ENCODE data around the gene PRLR. TPM values are rescaled to one million over a fixed set of nuclear protein-coding genes. Genes with fewer than 3 reads are reported as not detected.

PRLR gene
- total and polyA plus RNA-seq, 2 of the 13 experiments (the other 11 are each of a cell fraction or from before 2014, with no cell fraction given), result 12.2 to 13.3 TPM

DNA sequence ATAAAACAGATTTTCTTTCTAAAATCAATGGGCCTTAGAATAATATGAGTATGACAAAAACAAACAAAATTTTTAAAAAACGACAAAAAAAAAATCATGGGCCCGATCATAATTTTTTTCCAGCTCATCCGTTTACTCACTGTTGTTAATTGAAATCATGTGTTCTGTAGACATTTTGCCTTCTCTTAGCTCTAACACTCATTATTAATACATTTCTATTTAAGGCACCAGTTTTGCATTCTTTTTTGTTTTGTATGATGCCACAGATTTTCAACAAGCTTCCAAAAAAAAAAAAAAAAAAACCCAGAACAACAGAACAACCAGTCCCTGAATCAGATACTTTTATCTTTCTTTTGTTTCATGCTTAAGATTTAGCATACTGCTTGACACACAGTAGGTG is 86.4 kb downstream of the PRLR start:
- Histone ChIP-seq H4K20me1 (ENCODE audit: insufficient read depth, low read length) (no peaks in the 10 kb centered on the region), H3K27ac (ENCODE audit: extremely low read length, insufficient read depth, low read length) (no peak overlapping the region), H3K79me2 (ENCODE audit: insufficient read depth, low read length) (no peaks in the 10 kb centered on the region), H3K4me3 (replicated peaks in 1 of 3; ENCODE audit: insufficient read depth in 1 of 3, low read depth in 2 of 3, low read length in 3 of 3) (no peak overlapping the region), H2AFZ (ENCODE audit: low read length) (no peak overlapping the region), H3K9me3 (ENCODE audit: low read length) (no peaks in the 10 kb centered on the region), H3K4me1 (ENCODE audit: insufficient read depth, low read length) (no peaks in the 10 kb centered on the region), H3K27me3 (ENCODE audit: control insufficient read depth in 1 of 2, insufficient read depth in 2 of 2, low read length in 2 of 2) (no peaks in the 10 kb centered on the region), H3K4me2 (ENCODE audit: low read depth, low read length) (no peak overlapping the region), H3K9ac (ENCODE audit: insufficient read depth, low read depth, low read length) (no peak overlapping the region), H3K36me3 (replicated peaks in 1 of 2; ENCODE audit: control insufficient read depth in 1 of 2, insufficient read depth in 2 of 2, low read length in 2 of 2) (no peaks in the 10 kb centered on the region)
- TF ChIP-seq ZNF558 (CRISPR knock-in tag; IDR thresholded peaks at IDR 0.05; ENCODE audit: borderline replicate concordance) (no peak), SCMH1 (CRISPR knock-in tag; IDR thresholded peaks at IDR 0.05; ENCODE audit: borderline replicate concordance) (no peak), POLR2AphosphoS2 (IDR thresholded peaks at IDR 0.05; ENCODE audit: low read depth, low read length) (no peak), ZNF569 (CRISPR knock-in tag; IDR thresholded peaks at IDR 0.05; ENCODE audit: borderline replicate concordance) (no peak), KLF15 (CRISPR knock-in tag; IDR thresholded peaks at IDR 0.05; ENCODE audit: borderline replicate concordance) (no peak), ZNF10 (CRISPR knock-in tag; IDR thresholded peaks at IDR 0.05; ENCODE audit: borderline replicate concordance, low read depth) (no peak), ZNF484 (CRISPR knock-in tag; IDR thresholded peaks at IDR 0.05; ENCODE audit: borderline replicate concordance, low read depth) (no peak), ZNF720 (CRISPR knock-in tag; IDR thresholded peaks at IDR 0.05) (no peak)
- TF ChIP-seq, protein P1, sequence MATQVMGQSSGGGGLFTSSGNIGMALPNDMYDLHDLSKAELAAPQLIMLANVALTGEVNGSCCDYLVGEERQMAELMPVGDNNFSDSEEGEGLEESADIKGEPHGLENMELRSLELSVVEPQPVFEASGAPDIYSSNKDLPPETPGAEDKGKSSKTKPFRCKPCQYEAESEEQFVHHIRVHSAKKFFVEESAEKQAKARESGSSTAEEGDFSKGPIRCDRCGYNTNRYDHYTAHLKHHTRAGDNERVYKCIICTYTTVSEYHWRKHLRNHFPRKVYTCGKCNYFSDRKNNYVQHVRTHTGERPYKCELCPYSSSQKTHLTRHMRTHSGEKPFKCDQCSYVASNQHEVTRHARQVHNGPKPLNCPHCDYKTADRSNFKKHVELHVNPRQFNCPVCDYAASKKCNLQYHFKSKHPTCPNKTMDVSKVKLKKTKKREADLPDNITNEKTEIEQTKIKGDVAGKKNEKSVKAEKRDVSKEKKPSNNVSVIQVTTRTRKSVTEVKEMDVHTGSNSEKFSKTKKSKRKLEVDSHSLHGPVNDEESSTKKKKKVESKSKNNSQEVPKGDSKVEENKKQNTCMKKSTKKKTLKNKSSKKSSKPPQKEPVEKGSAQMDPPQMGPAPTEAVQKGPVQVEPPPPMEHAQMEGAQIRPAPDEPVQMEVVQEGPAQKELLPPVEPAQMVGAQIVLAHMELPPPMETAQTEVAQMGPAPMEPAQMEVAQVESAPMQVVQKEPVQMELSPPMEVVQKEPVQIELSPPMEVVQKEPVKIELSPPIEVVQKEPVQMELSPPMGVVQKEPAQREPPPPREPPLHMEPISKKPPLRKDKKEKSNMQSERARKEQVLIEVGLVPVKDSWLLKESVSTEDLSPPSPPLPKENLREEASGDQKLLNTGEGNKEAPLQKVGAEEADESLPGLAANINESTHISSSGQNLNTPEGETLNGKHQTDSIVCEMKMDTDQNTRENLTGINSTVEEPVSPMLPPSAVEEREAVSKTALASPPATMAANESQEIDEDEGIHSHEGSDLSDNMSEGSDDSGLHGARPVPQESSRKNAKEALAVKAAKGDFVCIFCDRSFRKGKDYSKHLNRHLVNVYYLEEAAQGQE (IDR thresholded peaks at IDR 0.05; ENCODE audit: borderline replicate concordance in 1 of 2, low read depth in 1 of 2, low read length in 2 of 2), result no peak
- ChIA-PET POLR2A (no interaction called here), CTCF (ENCODE audit: low intra/inter-chr PET ratio, low total read pairs) (no interaction called here)
- intact Hi-C loops (cut with micrococcal nuclease; ENCODE audit: unreplicated experiment), result loop anchor here (1.0 kb wide), 1 partner anchor 19 kb away; no protein-coding TSS in a partner anchor
- BruUV-seq (replicated peaks), result no TSS peak
- FAIRE-seq, result no peak
- WGBS (ENCODE audit: low lambda C conversion rate), result 97% methylated on average over 3 of the region's 3 CpGs
- ATAC-seq, result no peak
- in situ Hi-C loops (cut with HindIII; ENCODE audit: extremely low pct_ligation_motif_present, low pct_unique_long_range_greater_than_20kb), result no loop called here
- no peak for DNase-seq (ENCODE audit: low spot score)
